ENCODE results near the gene AOPEP.

Gene AOPEP

GRCh38 chr9:94761481-94761880 is 35.0 kb downstream of the AOPEP start:
- DNase-seq = no peak

DNA sequence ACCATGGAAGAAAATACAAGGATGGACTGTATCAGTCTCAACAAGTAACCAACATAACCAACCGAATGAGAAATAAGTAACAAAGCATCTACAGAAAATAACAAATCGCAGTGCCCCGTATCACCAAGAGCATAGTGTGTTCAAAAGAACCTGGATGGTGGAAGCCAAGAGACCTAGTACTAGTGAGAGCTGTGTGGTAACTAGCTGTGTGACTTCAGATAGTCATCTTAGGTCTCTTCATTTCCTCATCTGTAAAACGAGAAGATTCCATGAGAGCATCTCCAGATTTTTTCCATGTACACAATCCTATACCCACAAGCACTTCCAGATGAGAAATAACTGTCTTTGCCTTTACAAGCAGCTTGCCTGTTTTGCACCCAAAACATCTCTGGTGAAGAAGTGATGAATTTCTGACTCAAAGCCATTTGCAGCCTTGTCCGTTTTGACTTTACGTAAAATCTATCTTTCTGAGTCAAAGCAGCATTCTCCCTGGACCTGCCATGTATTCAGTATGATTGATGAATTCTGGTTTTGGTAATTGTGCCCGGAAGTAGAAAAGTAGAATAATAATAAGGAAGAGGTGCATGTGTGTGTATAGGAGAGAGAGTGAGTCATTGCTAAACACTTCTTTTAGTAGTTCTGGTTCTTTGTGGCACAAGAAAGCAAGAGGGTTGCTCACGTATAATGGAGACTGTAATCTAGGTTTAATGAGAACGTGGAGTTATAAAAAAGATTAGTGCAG is 41.0 kb downstream of the AOPEP start:
- DNase-seq = no peak

GRCh38 chr9:94768766-94769165 is 42.3 kb downstream of the AOPEP start:
- DNase-seq = no peak

- no peak for DNase-seq
These were observed 43.8 kb downstream of the AOPEP start for GRCh38 chr9:94770334-94770733.

- no peak for DNase-seq
These were observed 44.6 kb downstream of the AOPEP start for GRCh38 chr9:94771096-94771495.

GRCh38 chr9:94772144-94772543 is 45.6 kb downstream of the AOPEP start:
- no peak for DNase-seq

- no peak for DNase-seq
These were observed 46.3 kb downstream of the AOPEP start for GRCh38 chr9:94772639-94773303.

- no peak for DNase-seq
These were observed 47.2 kb downstream of the AOPEP start for GRCh38 chr9:94773655-94774054.

DNA sequence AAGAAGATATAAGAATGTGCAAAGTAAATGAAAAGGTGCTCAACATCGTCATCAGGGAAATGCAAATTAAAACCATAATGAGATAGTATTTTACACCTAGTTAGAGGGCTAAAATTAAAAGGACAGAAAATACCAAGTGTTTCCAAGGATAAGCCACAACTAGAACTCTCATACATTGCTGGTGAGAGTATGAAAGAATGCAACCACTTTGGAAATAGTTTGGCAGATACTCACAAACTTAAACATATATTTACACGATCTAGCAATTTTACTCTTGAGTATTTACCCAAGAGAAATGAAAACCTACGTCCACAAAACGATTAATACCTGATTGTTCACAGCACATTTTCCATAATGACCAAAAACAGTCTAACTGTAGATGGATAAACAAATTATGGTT is 51.5 kb downstream of the AOPEP start:
- DNase-seq = no peak

GRCh38 chr9:94779031-94779430 is 52.5 kb downstream of the AOPEP start:
- DNase-seq = no peak

- no peak for DNase-seq
These were observed 53.3 kb downstream of the AOPEP start for GRCh38 chr9:94779693-94780290.

GRCh38 chr9:94780516-94780950 is 54.0 kb downstream of the AOPEP start:
- DNase-seq = no peak

- no peak for DNase-seq
These were observed 56.0 kb downstream of the AOPEP start for GRCh38 chr9:94782355-94783101.

- peak; percentile 55 for DNase-seq
These were observed 56.7 kb downstream of the AOPEP start for GRCh38 chr9:94783102-94783682.

DNA sequence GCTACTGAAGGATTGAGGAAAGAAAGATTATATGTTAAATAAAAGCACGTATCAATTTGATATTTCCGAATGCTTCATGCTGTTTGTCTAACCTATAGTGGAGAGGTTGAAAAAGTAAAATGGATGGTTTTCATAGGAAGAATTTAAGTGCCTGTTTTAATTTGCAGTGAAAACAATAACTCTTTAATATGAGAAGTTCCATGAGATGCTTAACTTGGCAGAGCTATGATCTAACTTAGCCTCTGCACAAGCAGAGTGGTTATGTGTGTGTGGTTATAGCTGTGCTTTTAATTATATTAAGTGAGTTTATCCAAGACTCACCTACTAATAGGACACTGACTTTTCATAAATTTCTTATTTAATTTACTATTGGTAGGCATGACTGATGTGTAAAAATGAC is 57.4 kb downstream of the AOPEP start:
- DNase-seq = no peak

GRCh38 chr9:94785215-94786169 is 59.0 kb downstream of the AOPEP start:
- no peak for DNase-seq

DNA sequence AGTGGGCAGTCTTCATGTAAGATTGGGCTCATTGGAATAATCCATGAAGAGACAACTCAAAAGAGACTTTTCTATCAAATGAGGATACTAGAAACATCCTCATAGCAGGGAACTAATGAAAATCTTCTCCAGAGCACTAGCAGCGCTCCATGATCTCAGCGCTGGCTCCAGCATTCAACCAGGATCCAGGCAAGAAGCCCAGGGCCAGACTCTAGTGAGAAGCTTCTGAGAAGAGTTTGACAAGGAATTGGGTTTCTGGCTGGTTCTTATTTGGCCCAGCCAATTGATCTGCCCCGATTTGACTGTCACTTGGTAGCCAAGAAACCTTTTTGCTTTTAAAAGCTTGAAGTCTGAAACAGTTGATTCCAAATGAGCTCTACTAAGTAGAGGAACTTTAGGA is 60.1 kb downstream of the AOPEP start:
- DNase-seq = no peak

DNA sequence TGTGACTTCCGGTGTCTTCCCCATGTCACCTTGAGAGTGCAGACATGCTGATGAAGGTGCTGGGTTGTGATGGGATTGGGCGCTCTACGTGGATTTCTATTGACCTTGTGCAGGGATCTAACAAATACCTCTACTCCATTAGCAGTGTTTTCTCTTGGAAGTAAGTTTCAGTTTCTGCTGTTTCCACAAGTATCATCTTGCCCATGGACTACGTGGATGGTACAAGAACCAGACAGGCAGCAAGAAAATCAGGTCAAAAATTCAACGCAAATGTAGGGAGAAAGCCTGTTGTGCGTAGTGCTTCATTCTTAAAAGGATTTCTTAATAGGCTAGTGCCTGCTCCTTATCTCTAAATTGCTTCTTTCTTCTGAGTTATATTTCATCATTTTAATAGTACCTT is 60.8 kb downstream of the AOPEP start:
- no peak for DNase-seq

DNA sequence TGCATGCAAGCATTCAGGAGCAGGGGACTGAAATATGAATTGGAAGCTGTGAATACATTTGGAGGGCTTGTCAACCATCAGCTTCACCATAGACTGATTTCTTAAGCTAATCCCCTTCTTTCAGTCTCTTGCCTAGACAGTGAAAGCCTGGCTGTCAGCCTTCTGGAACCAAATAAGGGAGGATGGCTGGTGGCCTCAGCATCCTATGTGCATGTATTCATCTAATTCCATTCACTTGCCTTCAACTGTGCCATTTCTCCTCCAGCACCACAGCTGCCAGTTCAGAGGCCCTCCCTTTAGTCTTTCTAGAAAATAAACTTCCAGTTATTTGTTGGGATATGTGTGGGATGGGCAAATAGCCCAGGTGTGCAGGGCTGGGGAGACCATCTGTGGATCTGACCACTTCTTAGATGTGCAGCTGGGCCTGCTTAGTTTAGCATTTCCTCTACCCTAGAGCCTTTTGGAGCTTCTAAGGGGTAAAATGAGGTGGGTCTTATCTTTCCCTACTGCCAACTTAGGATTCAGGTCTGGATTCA is 62.1 kb downstream of the AOPEP start:
- DNase-seq = no peak

DNA sequence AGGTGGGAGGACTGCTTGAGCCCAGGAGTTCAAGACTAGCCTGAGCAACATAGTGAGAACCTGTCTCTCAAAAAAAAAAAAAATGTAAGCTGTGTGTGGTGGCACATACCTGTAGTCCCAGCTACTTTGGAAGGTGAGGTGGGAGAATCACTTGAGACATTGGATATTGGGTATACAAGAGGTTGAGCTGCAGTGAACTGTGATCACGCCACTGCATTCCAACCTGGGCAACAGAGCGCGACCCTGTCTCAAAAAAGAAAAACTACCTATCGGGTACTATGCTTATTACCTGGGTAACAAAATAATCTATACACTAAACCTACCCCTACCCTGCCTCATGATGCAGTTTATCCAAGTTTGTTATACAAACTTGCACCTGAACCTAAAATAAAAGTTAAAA is 64.9 kb downstream of the AOPEP start:
- no peak for DNase-seq

DNA sequence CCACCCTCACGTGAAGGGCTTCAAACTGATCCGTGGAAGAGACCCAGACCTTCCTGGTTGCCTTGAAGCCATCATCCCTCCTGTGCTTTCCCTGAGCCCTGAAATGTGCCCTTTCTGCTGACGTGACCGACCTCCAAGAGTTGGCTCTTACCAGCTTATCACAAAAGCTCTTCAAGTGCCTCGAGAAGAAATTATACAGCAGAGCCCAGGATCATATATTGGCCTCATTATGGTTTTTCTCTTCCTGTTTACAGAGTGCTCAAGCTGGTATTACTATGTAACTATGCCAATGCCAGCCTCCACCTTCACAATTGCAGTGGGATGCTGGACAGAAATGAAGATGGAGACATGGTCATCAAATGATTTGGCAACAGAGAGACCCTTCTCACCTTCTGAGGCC is 66.0 kb downstream of the AOPEP start:
- no peak for DNase-seq

Data from activated CD8-positive, alpha-beta memory T cell treated with anti-CD3 and anti-CD28 coated beads, Interleukin-2, amount 50 U/mL, for 48 hours (primary cell).